Keratinocyte (primary cell): ENCODE results near the gene OASL. TPM values are rescaled to one million over a fixed set of nuclear protein-coding genes. Genes with fewer than 3 reads are reported as not detected.

Experiments used
- DNase-seq: peaks from one replicate; pipeline ENCODE4 v3.0.0-alpha.2; 2011; ENCODE audit warnings: low read depth, missing footprints, low spot score
- FAIRE-seq: peaks from 2 replicates; lab custom pipeline; 2011; peaks lifted over from hg19 to GRCh38; lab: Jason Lieb, UNC
- H2AFZ ChIP-seq: 2 replicates; pipeline ENCODE4 v1.6.0; 2012; ENCODE audit warnings: low read length, control low read depth, inconsistent platforms; ENCODE audit not compliant: control insufficient read depth
- H3K27ac ChIP-seq: 2 replicates; pipeline ENCODE4 v1.5.1; 2011; ENCODE audit warnings: low read length; ENCODE audit not compliant: control insufficient read depth, insufficient read depth
- H3K27me3 ChIP-seq: 3 replicates; pipeline ENCODE4 v1.6.0; 2011; ENCODE audit warnings: low read length; ENCODE audit not compliant: control insufficient read depth, insufficient read depth; ENCODE audit errors: extremely low read depth
- H3K36me3 ChIP-seq, 2 experiments: 2 replicates in 1 of 2; 3 replicates in 1 of 2; pipeline ENCODE4 v1.5.1; 2011; ENCODE audit warnings: low read length in 2 of 2, mild to moderate bottlenecking in 1 of 2; ENCODE audit not compliant: control insufficient read depth in 2 of 2, insufficient read depth in 2 of 2; ENCODE audit errors: extremely low read depth in 1 of 2
- H3K4me1 ChIP-seq: 3 replicates; pipeline ENCODE4 v1.5.1; 2011; ENCODE audit warnings: low read length; ENCODE audit not compliant: control insufficient read depth, insufficient read depth; ENCODE audit errors: extremely low read depth
- H3K4me2 ChIP-seq: 3 replicates; pipeline ENCODE4 v1.6.0; 2011; ENCODE audit warnings: low read depth, low read length; ENCODE audit not compliant: control insufficient read depth, insufficient read depth; ENCODE audit errors: extremely low read depth
- H3K4me3 ChIP-seq, 3 experiments: fragments of 200-600 bp in 1 of 3; sonication (generic) in 1 of 3; 2 replicates in 2 of 3; 3 replicates in 1 of 3; pipeline ENCODE4 v1.5.1; 2011 to 2016; ENCODE audit warnings: low read length in 3 of 3, mild to moderate bottlenecking in 3 of 3, control low read depth in 2 of 3, inconsistent platforms in 1 of 3, low read depth in 1 of 3, mixed read lengths in 1 of 3, mixed run types in 1 of 3, moderate library complexity in 1 of 3; ENCODE audit not compliant: control insufficient read depth in 2 of 3, insufficient read depth in 2 of 3; ENCODE audit errors: extremely low read depth in 1 of 3
- H3K79me2 ChIP-seq: 2 replicates; pipeline ENCODE4 v1.6.0; 2012; ENCODE audit warnings: low read length; ENCODE audit not compliant: control insufficient read depth, insufficient read depth
- H3K9ac ChIP-seq: 3 replicates; pipeline ENCODE4 v1.6.0; 2011; ENCODE audit warnings: low read length; ENCODE audit not compliant: control insufficient read depth, insufficient read depth; ENCODE audit errors: extremely low read depth
- H3K9me1 ChIP-seq: 3 replicates; pipeline ENCODE4 v1.6.0; 2011; ENCODE audit warnings: low read length; ENCODE audit not compliant: control insufficient read depth, insufficient read depth; ENCODE audit errors: extremely low read depth
- H3K9me3 ChIP-seq: 2 replicates; pipeline ENCODE4 v1.5.1; 2012; ENCODE audit warnings: low read depth, low read length; ENCODE audit not compliant: control insufficient read depth
- H4K20me1 ChIP-seq: 3 replicates; pipeline ENCODE4 v1.6.0; 2011; ENCODE audit warnings: low read length; ENCODE audit not compliant: control insufficient read depth, insufficient read depth; ENCODE audit errors: extremely low read depth
- EZH2 ChIP-seq: IDR thresholded peaks from one replicate; pipeline ENCODE4 v1.6.1; 2012; ENCODE audit warnings: inconsistent platforms, mild to moderate bottlenecking, low read length, moderate library complexity
- dilution Hi-C: fragments of 300-500 bp; cut with MboI; formaldehyde crosslinking; loops from one replicate; pipeline ENCODE4 v1.7.0; 2020; ENCODE audit warnings: low sequenced_read_pairs; ENCODE audit not compliant: extremely low pct_ligation_motif_present
- polyA plus RNA-seq, 5 experiments: library from polyadenylated mRNA; depleted of rRNA in 3 of 5; stranded (reverse) in 3 of 5; stranded (forward) in 1 of 5; unstranded in 1 of 5; fragments of >200 nt; gene quantifications; 1 replicate in 1 of 5; 2 replicates in 3 of 5; 3 replicates in 1 of 5; pipeline versions ENCODE4 v1.2.1 to v1.2.3, GENCODE V29; 2011 to 2012; ENCODE audit warnings: missing spikeins in 2 of 5, low read depth in 1 of 5, low replicate concordance in 1 of 5
- TF ChIP-seq, protein P1 (sequence below), 3 experiments: IDR thresholded peaks in 1 of 3; conservative IDR thresholded peaks in 1 of 3; optimal IDR thresholded peaks in 1 of 3; 2 replicates in 2 of 3; 3 replicates in 1 of 3; pipeline versions ENCODE3 to v1.5.1; 2011; ENCODE audit warnings: low read length in 3 of 3, mild to moderate bottlenecking in 3 of 3, moderate library complexity in 2 of 3, control low read depth in 1 of 3, inconsistent platforms in 1 of 3; ENCODE audit not compliant: insufficient read depth in 2 of 3; ENCODE audit errors: extremely low read depth in 1 of 3

OASL gene
- polyA plus RNA-seq, 1 donor (not counting 4 experiments of a cell fraction or from before 2014, with no cell fraction given) = 3.6 TPM

DNA sequence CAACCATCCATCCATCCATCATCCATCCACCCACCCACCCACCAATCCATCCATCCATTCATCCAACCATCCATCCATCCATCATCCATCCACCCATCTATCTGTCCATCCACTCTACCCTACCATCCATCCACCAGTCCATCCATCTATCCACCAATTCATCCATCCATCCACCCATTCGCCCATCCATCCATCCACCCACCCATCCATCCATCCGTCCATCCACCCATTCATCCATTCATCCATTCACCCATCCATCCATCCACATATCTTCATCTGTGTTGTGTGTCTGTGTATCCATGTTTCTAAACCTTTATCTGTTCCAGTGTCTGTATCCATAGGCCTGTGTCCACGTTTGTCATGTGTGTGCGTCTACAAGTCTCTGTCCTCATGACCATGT is 50.8 kb downstream of the OASL start:
- no peaks in the 10 kb centered on the region for H3K9me1 ChIP-seq
- FAIRE-seq = no peak

DNA sequence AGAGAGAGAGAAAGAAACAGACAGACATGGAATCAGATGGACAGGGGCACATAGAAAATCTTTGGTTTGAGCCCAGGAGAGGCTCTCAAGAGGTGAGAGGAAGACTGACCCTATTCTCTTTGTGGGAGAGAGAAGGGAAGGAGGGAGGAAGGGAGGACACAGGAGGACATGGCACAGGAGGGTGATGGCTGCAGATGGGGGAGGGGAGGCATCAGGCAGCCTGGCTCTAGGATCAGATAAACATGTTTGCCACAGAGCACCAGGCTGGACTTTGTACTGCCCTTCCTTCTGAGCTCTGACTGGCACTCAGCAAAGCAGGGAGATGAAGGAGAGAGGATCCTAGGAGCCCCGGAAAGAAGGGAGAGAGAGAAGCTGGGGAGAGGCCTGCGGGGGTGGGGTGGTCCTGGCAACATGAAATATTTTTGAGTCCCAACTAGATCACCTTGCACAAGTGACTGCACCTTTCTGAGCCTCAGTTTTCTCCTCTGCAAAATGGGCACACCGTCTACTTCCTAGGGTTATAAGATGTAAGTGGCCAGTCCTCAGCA is 54.6 kb downstream of the OASL start:
- H3K9me3 ChIP-seq = no peaks in the 10 kb centered on the region
- dilution Hi-C loops = no loop called here
- no peaks in the 10 kb centered on the region for H3K4me1 ChIP-seq

More for the DNA sequence above, 50.8 kb downstream of the OASL start:
- Histone ChIP-seq H3K4me1 (no peaks in the 10 kb centered on the region), H3K9ac (no peak overlapping the region), H3K36me3 (no peaks in the 10 kb centered on the region), H3K4me3 (no peak overlapping the region), H3K27me3 (no peaks in the 10 kb centered on the region), H3K9me3 (no peaks in the 10 kb centered on the region), H3K79me2 (no peaks in the 10 kb centered on the region), H3K4me2 (no peak overlapping the region), H4K20me1 (no peaks in the 10 kb centered on the region), H3K27ac (no peak overlapping the region), H2AFZ (no peak overlapping the region)
- DNase-seq = no peak
- dilution Hi-C loops = no loop called here
- no peak for TF ChIP-seq EZH2
- TF ChIP-seq, protein P1, sequence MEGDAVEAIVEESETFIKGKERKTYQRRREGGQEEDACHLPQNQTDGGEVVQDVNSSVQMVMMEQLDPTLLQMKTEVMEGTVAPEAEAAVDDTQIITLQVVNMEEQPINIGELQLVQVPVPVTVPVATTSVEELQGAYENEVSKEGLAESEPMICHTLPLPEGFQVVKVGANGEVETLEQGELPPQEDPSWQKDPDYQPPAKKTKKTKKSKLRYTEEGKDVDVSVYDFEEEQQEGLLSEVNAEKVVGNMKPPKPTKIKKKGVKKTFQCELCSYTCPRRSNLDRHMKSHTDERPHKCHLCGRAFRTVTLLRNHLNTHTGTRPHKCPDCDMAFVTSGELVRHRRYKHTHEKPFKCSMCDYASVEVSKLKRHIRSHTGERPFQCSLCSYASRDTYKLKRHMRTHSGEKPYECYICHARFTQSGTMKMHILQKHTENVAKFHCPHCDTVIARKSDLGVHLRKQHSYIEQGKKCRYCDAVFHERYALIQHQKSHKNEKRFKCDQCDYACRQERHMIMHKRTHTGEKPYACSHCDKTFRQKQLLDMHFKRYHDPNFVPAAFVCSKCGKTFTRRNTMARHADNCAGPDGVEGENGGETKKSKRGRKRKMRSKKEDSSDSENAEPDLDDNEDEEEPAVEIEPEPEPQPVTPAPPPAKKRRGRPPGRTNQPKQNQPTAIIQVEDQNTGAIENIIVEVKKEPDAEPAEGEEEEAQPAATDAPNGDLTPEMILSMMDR (optimal IDR thresholded peaks at IDR 0.05 in 1 of 3, IDR thresholded peaks at IDR 0.05 in 1 of 3, conservative IDR thresholded peaks at IDR 0.05 in 1 of 3; ENCODE audit: extremely low read depth in 1 of 3, insufficient read depth in 2 of 3, low read length in 3 of 3) = no peak

More for the DNA sequence above, 54.6 kb downstream of the OASL start:
- no peak overlapping the region for H3K4me2 ChIP-seq
- TF ChIP-seq EZH2 = no peak
- TF ChIP-seq, protein P1 (optimal IDR thresholded peaks at IDR 0.05 in 1 of 3, IDR thresholded peaks at IDR 0.05 in 1 of 3, conservative IDR thresholded peaks at IDR 0.05 in 1 of 3; ENCODE audit: extremely low read depth in 1 of 3, insufficient read depth in 2 of 3, low read length in 3 of 3) = no peak
- no peak overlapping the region for H2AFZ ChIP-seq
- no peaks in the 10 kb centered on the region for H4K20me1 ChIP-seq
- no peak for FAIRE-seq
- H3K36me3 ChIP-seq = no peaks in the 10 kb centered on the region
- no peak overlapping the region for H3K27ac ChIP-seq
- H3K4me3 ChIP-seq = no peak overlapping the region
- H3K9me1 ChIP-seq = no peaks in the 10 kb centered on the region
- H3K79me2 ChIP-seq = no peaks in the 10 kb centered on the region
- no peak overlapping the region for H3K9ac ChIP-seq
- DNase-seq = no peak
- H3K27me3 ChIP-seq = no peaks in the 10 kb centered on the region
